GM12878 (cell line): ENCODE measurements around the gene ETHE1. TPM values are rescaled to one million over a fixed set of nuclear protein-coding genes. Genes with fewer than 3 reads are reported as not detected.

Experiments used
- ATAC-seq: fragments of 200-7000 bp; cut with Tn5 transposase; 3 replicates; pipeline ENCODE4 v1.9.1; 2020; ENCODE audit warnings: mild to moderate bottlenecking, moderate library complexity
- BruUV-seq: library from RNA; stranded (reverse); fragments of 400-500 nt; replicated peaks from 2 replicates; lab custom pipeline; 2021; lab: Mats Ljungman, UMichigan
- CTCF ChIA-PET: fragments of 300-600 bp; sonication (Branson Sonifier 250); formaldehyde crosslinking; extraction: SDS; loops from one replicate; lab custom pipeline; 2021; ENCODE audit warnings: inconsistent platforms; lab: Yijun Ruan, JAX
- POLR2A ChIA-PET: fragments of 350-600 bp; formaldehyde crosslinking; extraction: SDS; loops from one replicate; lab custom pipeline; 2021; ENCODE audit warnings: inconsistent platforms; lab: Charles Lee
- RAD21 ChIA-PET: fragments of 300-600 bp; sonication (Branson Sonifier 250); formaldehyde crosslinking; loops from one replicate; lab custom pipeline; 2023; ENCODE audit warnings: antibody characterized with exemption; ENCODE audit not compliant: unreplicated experiment; lab: Charles Lee
- SMC1A ChIA-PET: fragments of 300-600 bp; sonication (Branson Sonifier 250); formaldehyde crosslinking; loops from one replicate; lab custom pipeline; 2023; ENCODE audit not compliant: unreplicated experiment, uncharacterized antibody; lab: Charles Lee
- DNase-seq: peaks from one replicate; pipeline ENCODE4 v3.0.0-alpha.2; 2011; ENCODE audit warnings: low read depth, low spot score
- FAIRE-seq: peaks from 3 replicates; lab custom pipeline; 2011; peaks lifted over from hg19 to GRCh38; lab: Jason Lieb, UNC
- H2AFZ ChIP-seq: 2 replicates; pipeline ENCODE4 v1.6.0; 2011; ENCODE audit warnings: low read depth, low read length, control low read depth; ENCODE audit not compliant: control insufficient read depth
- H3K27ac ChIP-seq: 2 replicates; pipeline ENCODE4 v1.5.1; 2011; ENCODE audit warnings: control low read depth; ENCODE audit not compliant: control insufficient read depth, insufficient read depth
- H3K27me3 ChIP-seq, 2 experiments: replicated peaks in 1 of 2; 2 replicates each; pipeline versions ENCODE4 v1.6.0 to v1.6.1; 2011; ENCODE audit warnings: low read length in 1 of 2; ENCODE audit not compliant: control insufficient read depth in 2 of 2, insufficient read depth in 2 of 2
- H3K36me3 ChIP-seq, 2 experiments: 2 replicates each; pipeline ENCODE4 v1.5.1; 2011; ENCODE audit warnings: low read length in 1 of 2; ENCODE audit not compliant: control insufficient read depth in 2 of 2, insufficient read depth in 2 of 2
- H3K4me1 ChIP-seq: 2 replicates; pipeline ENCODE4 v1.6.1; 2011; ENCODE audit warnings: mild to moderate bottlenecking, low read length, moderate library complexity, mixed read lengths; ENCODE audit not compliant: control insufficient read depth, insufficient read depth
- H3K4me2 ChIP-seq: 2 replicates; pipeline ENCODE4 v1.6.0; 2011; ENCODE audit warnings: control low read depth; ENCODE audit not compliant: control insufficient read depth, insufficient read depth
- H3K4me3 ChIP-seq: fragments of 200-600 bp; sonication (generic); 2 replicates; pipeline ENCODE4 v1.5.1; 2016
- H3K79me2 ChIP-seq: 2 replicates; pipeline ENCODE4 v1.6.0; 2011; ENCODE audit warnings: low read length; ENCODE audit not compliant: control insufficient read depth, insufficient read depth
- H3K9ac ChIP-seq: 2 replicates; pipeline ENCODE4 v1.8.0; 2011; ENCODE audit warnings: low read length, control low read depth, mixed read lengths; ENCODE audit not compliant: control insufficient read depth, insufficient read depth
- H3K9me3 ChIP-seq: replicated peaks from 3 replicates; pipeline ENCODE4 v1.5.1; 2011; ENCODE audit warnings: mild to moderate bottlenecking, low read length; ENCODE audit not compliant: control insufficient read depth, insufficient read depth
- H4K20me1 ChIP-seq: 2 replicates; pipeline ENCODE4 v1.6.0; 2011; ENCODE audit not compliant: control insufficient read depth, insufficient read depth
- CREM ChIP-seq: IDR thresholded peaks from 2 replicates; pipeline ENCODE4 v1.6.1; 2014; ENCODE audit warnings: antibody characterized with exemption, low read depth
- FOXM1 ChIP-seq: IDR thresholded peaks from 2 replicates; pipeline ENCODE4 v1.6.1; 2012; ENCODE audit warnings: low read depth, mild to moderate bottlenecking, inconsistent platforms, low read length, moderate library complexity
- HDAC2 ChIP-seq: fragments of 200-600 bp; sonication (generic); IDR thresholded peaks from 2 replicates; pipeline ENCODE4 v1.6.1; 2017
- IKZF2 ChIP-seq, 2 experiments: fragments of 450-650 bp; IDR thresholded peaks; 2 replicates each; pipeline ENCODE4 v1.6.1; 2017; ENCODE audit warnings: mild to moderate bottlenecking in 2 of 2, moderate library complexity in 2 of 2
- NFYB ChIP-seq: IDR thresholded peaks from 2 replicates; pipeline ENCODE4 v1.6.1; 2011; ENCODE audit warnings: low read depth, mild to moderate bottlenecking, low read length, improper control_type of control experiment, moderate library complexity; ENCODE audit not compliant: insufficient read depth
- PAX5 ChIP-seq: IDR thresholded peaks from 2 replicates; pipeline ENCODE4 v1.6.1; 2011; ENCODE audit warnings: low read depth, low read length, borderline replicate concordance
- POLR2AphosphoS2 ChIP-seq: IDR thresholded peaks from 2 replicates; pipeline ENCODE4 v1.6.1; 2011; ENCODE audit warnings: low read depth, mild to moderate bottlenecking, low read length, improper control_type of control experiment, moderate library complexity
- RBBP5 ChIP-seq: fragments of 200-600 bp; sonication (generic); conservative IDR thresholded peaks from 2 replicates; pipeline ENCODE4 v1.6.1; 2016
- SRF ChIP-seq, 2 experiments: IDR thresholded peaks; 2 replicates each; pipeline ENCODE4 v1.6.1; 2011; ENCODE audit warnings: low read depth in 2 of 2, low read length in 2 of 2, mild to moderate bottlenecking in 1 of 2, moderate library complexity in 1 of 2
- STAT3 ChIP-seq: IDR thresholded peaks from 2 replicates; pipeline ENCODE4 v1.6.1; 2011; ENCODE audit warnings: low read depth, low read length, improper control_type of control experiment
- ZNF384 ChIP-seq: IDR thresholded peaks from 2 replicates; pipeline ENCODE4 v1.6.1; 2012; ENCODE audit warnings: low read depth, mild to moderate bottlenecking, low read length, improper control_type of control experiment, borderline replicate concordance
- WGBS: methylation state at CpG from one replicate; pipeline ENCODE4 v1.1.6; 2016; ENCODE audit warnings: low lambda C conversion rate; ENCODE audit not compliant: insufficient replicate concordance, insufficient coverage; ENCODE audit errors: missing lambda C conversion rate; 5-methylcytosine and 5-hydroxymethylcytosine counted together
- in situ Hi-C: fragments of 300-500 bp; cut with MboI; formaldehyde crosslinking; loops from 9 replicates; pipeline ENCODE4 v1.14.3; 2018; ENCODE audit warnings: mixed read lengths
- intact Hi-C: fragments of 100-400 bp; cut with micrococcal nuclease; formaldehyde crosslinking; loops from one replicate; pipeline ENCODE4 v1.14.2; 2022; ENCODE audit not compliant: unreplicated experiment
- polyA plus RNA-seq, 11 experiments: library from polyadenylated mRNA; depleted of rRNA in 4 of 11; unstranded in 6 of 11; stranded (reverse) in 5 of 11; fragments of >200 nt; fragmentation: Nextera tagmentation in 4 of 11; fragmentation: Illumina TruSeq in 1 of 11; extraction: Ambion mirVana in 4 of 11; extraction: Trizol in 1 of 11; gene quantifications; 1 replicate in 1 of 11; 2 replicates in 10 of 11; pipeline versions ENCODE4 v1.2.1 to v1.2.3, GENCODE V29; 2011 to 2016; ENCODE audit warnings: inconsistent platforms in 2 of 11, missing spikeins in 2 of 11, low read depth in 1 of 11
- total RNA-seq, 4 experiments: library from RNA; depleted of rRNA in 3 of 4; stranded (reverse); fragments of >200 nt in 3 of 4; fragmentation: Illumina TruSeq in 1 of 4; extraction: Trizol in 1 of 4; gene quantifications; 2 replicates each; pipeline versions ENCODE4 v1.2.1 to v1.2.3, GENCODE V29; 2013 to 2021
- TF ChIP-seq, protein P1 (sequence below): IDR thresholded peaks from 2 replicates; pipeline ENCODE4 v1.6.1; 2011; ENCODE audit warnings: low read depth, mild to moderate bottlenecking, low read length, moderate library complexity, borderline replicate concordance; ENCODE audit errors: extremely low read depth
- TF ChIP-seq, protein P2 (sequence below): fragments of 450-650 bp; IDR thresholded peaks from 2 replicates; pipeline ENCODE4 v1.6.1; 2017; ENCODE audit warnings: low read depth, mild to moderate bottlenecking, moderate library complexity
- TF ChIP-seq, protein P3 (sequence below): fragments of 450-650 bp; IDR thresholded peaks from 2 replicates; pipeline ENCODE4 v1.6.1; 2017; ENCODE audit warnings: mild to moderate bottlenecking

The ETHE1 gene
- total and polyA plus RNA-seq, 10 of the 15 experiments (the other 5 are each of a cell fraction or from before 2014, with no cell fraction given) = 22.1 to 155 (median 52.7) TPM

DNA sequence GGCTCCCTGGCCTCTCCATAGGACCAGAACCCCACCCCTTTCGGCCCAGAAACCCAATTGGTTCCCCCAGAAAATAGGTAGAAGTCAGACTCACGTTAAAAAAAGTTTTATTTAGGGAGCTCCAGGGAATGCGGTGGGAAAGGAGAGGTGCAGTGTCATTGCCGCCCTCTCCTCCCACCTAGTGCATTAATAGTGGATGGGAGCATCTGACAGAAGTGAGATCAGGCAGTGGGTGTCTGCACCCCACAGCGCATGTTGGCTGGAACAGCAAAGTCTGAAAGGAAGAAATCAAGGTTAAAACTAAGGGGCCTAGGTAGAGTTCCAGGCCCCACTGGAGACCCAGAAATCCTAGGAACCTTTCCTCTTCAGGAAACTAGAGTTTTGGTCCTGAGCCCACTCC, 20.4 kb downstream of the ETHE1 start:
- no peaks in the 10 kb centered on the region for H3K9me3 ChIP-seq
- SMC1A ChIA-PET = interaction anchor here (0.6 kb wide), 1 partner anchor 19 kb away, joined by 3 read pairs; no protein-coding TSS in a partner anchor
- no peaks in the 10 kb centered on the region for H3K27me3 ChIP-seq
- 98% methylated on average over 5 of the region's 5 CpGs for WGBS
- BruUV-seq = no TSS peak
- DNase-seq = no peak
- FAIRE-seq = no peak
- peaks cover 0 to 5% of the 10 kb centered on the region in 2 experiments; a peak in 2 of 4 replicates for H3K36me3 ChIP-seq
- RAD21 ChIA-PET = interaction anchor here (1.0 kb wide), 1 partner anchor 60 kb away, joined by 4 read pairs; no protein-coding TSS in a partner anchor
- intact Hi-C loops = no loop called here
- peaks cover 4% of the 10 kb centered on the region for H3K4me1 ChIP-seq
- H3K79me2 ChIP-seq = no peaks in the 10 kb centered on the region; the same call in 1 of the 2 replicates
- ATAC-seq = no peak
- no peak for TF ChIP-seq ZNF384
- TF ChIP-seq, protein P1, sequence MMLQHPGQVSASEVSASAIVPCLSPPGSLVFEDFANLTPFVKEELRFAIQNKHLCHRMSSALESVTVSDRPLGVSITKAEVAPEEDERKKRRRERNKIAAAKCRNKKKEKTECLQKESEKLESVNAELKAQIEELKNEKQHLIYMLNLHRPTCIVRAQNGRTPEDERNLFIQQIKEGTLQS = no peak
- no peak for TF ChIP-seq HDAC2
- POLR2A ChIA-PET = no interaction called here
- CTCF ChIA-PET = interaction anchor here (0.7 to 3.8 kb wide), 3 partner anchors 13 to 80 kb away, joined by 3 to 42 read pairs (median 3); no protein-coding TSS in a partner anchor
- no peak overlapping the region for H3K27ac ChIP-seq
- no peak overlapping the region for H3K9ac ChIP-seq
- in situ Hi-C loops = no loop called here
- no peak overlapping the region for H3K4me3 ChIP-seq
- no peak overlapping the region for H2AFZ ChIP-seq
- no peak overlapping the region for H3K4me2 ChIP-seq
- H4K20me1 ChIP-seq = no peaks in the 10 kb centered on the region

DNA sequence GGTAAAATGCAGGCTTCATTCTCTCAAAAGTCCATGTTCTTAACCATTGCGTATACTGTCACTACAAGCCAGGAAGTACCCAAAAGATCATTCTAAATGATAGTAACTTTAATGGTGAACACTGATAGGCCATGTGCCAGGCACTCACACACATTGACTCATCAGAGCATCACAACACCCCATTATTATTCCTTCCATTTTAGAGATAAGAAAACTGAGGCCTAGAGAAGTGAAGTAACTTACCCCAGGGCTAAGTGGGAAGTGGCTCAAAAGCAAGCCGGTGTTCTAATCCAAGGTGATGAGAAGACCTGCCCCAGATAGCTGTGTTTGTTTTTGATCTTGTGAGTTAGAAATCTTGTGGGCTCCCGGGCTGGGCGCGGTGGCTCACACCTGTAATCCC, 21.1 kb downstream of the ETHE1 start:
- Histone ChIP-seq H3K9me3 (no peaks in the 10 kb centered on the region), H2AFZ (no peak overlapping the region), H3K79me2 (no peaks in the 10 kb centered on the region; the same call in 1 of the 2 replicates), H4K20me1 (no peaks in the 10 kb centered on the region), H3K27me3 (no peaks in the 10 kb centered on the region), H3K4me3 (no peak overlapping the region), H3K36me3 (peaks cover 0 to 5% of the 10 kb centered on the region in 2 experiments; a peak in 2 of 4 replicates), H3K27ac (no peak overlapping the region), H3K4me1 (peaks cover 4% of the 10 kb centered on the region), H3K4me2 (no peak overlapping the region), H3K9ac (no peak overlapping the region)
- WGBS = 100% methylated on average over 5 of the region's 5 CpGs
- DNase-seq (no peak), FAIRE-seq (no peak), ATAC-seq (no peak)
- ChIA-PET RAD21 (interaction anchor here (1.0 kb wide), 1 partner anchor 59 kb away, joined by 4 read pairs; no protein-coding TSS in a partner anchor), SMC1A (interaction anchor here (1.4 to 2.2 kb wide), 2 partner anchors 13 to 89 kb away, joined by 5 read pairs; no protein-coding TSS in a partner anchor), CTCF (interaction anchor here (0.7 to 3.8 kb wide), 6 partner anchors 14 to 80 kb away, joined by 3 to 42 read pairs (median 8); no protein-coding TSS in a partner anchor), POLR2A (no interaction called here)
- BruUV-seq = no TSS peak
- in situ Hi-C loops (no loop called here), intact Hi-C loops (no loop called here)
- TF ChIP-seq FOXM1 (no peak), RBBP5 (no peak), POLR2AphosphoS2 (no peak), IKZF2 (IDR thresholded peaks at IDR 0.05) (no peak), PAX5 (no peak), CREM (no peak), SRF (IDR thresholded peaks at IDR 0.05; ENCODE audit: low read depth in 2 of 2, low read length in 2 of 2) (no peak), NFYB (no peak), STAT3 (no peak)
- TF ChIP-seq, protein P2, sequence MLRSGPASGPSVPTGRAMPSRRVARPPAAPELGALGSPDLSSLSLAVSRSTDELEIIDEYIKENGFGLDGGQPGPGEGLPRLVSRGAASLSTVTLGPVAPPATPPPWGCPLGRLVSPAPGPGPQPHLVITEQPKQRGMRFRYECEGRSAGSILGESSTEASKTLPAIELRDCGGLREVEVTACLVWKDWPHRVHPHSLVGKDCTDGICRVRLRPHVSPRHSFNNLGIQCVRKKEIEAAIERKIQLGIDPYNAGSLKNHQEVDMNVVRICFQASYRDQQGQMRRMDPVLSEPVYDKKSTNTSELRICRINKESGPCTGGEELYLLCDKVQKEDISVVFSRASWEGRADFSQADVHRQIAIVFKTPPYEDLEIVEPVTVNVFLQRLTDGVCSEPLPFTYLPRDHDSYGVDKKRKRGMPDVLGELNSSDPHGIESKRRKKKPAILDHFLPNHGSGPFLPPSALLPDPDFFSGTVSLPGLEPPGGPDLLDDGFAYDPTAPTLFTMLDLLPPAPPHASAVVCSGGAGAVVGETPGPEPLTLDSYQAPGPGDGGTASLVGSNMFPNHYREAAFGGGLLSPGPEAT = no peak
- TF ChIP-seq, protein P3, sequence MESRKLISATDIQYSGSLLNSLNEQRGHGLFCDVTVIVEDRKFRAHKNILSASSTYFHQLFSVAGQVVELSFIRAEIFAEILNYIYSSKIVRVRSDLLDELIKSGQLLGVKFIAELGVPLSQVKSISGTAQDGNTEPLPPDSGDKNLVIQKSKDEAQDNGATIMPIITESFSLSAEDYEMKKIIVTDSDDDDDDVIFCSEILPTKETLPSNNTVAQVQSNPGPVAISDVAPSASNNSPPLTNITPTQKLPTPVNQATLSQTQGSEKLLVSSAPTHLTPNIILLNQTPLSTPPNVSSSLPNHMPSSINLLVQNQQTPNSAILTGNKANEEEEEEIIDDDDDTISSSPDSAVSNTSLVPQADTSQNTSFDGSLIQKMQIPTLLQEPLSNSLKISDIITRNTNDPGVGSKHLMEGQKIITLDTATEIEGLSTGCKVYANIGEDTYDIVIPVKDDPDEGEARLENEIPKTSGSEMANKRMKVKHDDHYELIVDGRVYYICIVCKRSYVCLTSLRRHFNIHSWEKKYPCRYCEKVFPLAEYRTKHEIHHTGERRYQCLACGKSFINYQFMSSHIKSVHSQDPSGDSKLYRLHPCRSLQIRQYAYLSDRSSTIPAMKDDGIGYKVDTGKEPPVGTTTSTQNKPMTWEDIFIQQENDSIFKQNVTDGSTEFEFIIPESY = no peak
